LNCaP clone FGC (cell line): ENCODE results near the gene MAGEA11.
"Not testable (repeated sequence)": the region's sequence is repeated elsewhere in the genome, so short reads cannot be mapped to it uniquely, and the experiment has no call there.

Experiments used
- DNase-seq: peaks from one replicate; pipeline ENCODE4 v3.0.0-alpha.2; 2011; ENCODE audit warnings: low read depth
- H3K4me3 ChIP-seq: 2 replicates; pipeline ENCODE4 v1.5.1; 2011; ENCODE audit warnings: mild to moderate bottlenecking, low read depth, low read length, control low read depth
- TF ChIP-seq, protein P1 (sequence below): IDR thresholded peaks from 2 replicates; pipeline ENCODE4 v1.5.1; 2012; ENCODE audit warnings: mild to moderate bottlenecking; ENCODE audit not compliant: control insufficient read depth, insufficient read depth; ENCODE audit errors: extremely low read depth

MAGEA11 gene

DNA sequence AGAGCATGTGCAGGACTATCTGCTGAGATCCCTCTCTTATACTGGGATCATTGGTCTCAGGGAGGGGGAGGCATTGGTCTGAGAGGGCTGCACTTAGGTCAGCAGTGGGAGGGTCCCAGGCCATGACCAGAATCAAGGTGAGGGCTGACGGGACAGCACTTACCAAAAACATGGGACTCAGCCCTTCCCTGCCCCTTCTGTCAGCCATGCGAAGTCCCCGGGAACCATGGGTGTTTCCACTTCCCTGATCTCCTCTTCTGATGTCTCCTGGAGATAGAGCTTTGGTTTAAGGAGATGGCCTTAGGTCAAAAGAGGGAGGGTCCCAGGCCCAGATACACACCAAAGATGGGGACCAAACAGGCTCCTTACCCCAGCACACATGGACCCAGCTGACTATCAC, 49.1 kb downstream of the MAGEA11 start:
- H3K4me3 ChIP-seq: no peak overlapping the region
- no peak for DNase-seq
- TF ChIP-seq, protein P1, sequence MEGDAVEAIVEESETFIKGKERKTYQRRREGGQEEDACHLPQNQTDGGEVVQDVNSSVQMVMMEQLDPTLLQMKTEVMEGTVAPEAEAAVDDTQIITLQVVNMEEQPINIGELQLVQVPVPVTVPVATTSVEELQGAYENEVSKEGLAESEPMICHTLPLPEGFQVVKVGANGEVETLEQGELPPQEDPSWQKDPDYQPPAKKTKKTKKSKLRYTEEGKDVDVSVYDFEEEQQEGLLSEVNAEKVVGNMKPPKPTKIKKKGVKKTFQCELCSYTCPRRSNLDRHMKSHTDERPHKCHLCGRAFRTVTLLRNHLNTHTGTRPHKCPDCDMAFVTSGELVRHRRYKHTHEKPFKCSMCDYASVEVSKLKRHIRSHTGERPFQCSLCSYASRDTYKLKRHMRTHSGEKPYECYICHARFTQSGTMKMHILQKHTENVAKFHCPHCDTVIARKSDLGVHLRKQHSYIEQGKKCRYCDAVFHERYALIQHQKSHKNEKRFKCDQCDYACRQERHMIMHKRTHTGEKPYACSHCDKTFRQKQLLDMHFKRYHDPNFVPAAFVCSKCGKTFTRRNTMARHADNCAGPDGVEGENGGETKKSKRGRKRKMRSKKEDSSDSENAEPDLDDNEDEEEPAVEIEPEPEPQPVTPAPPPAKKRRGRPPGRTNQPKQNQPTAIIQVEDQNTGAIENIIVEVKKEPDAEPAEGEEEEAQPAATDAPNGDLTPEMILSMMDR: no peak

DNA sequence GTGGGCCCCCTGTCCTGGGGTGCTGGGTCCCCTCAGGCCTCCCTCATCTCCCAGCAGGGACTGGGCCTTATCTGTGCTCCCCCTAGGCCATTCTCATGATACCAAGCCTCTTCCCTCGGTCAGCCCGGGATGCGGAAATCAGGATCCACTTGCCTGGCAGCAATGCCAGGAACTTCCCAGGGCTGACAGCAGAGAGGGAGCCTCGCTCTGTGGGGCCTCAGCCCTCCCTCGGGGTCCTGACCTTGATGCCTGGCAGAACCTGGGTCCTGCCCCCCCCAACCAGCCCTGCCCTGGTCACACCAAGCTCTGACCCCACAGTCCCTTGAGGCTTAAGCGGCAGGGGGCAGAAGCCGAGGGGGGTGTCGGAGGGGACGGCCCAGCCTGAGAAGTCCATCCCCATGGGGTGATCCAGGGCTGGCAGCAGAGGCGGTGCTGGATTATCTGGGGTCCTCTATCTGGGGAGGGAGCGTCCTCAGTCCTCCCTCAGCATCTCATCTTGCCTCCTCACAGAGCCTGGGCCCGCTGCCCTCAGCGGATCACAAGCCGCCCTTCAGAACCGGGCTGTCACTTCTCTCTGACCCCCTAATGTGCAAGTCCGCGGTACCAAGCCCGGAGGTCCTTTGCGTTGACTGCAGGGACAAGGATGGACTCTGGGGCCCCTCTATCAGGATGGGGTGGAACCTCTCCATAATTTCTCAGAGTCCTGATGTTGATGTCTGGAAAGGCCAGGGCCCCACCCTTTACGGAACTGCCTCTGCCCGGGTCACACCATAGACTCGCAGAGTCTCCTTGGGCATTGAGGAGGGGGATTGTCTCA, 50.2 kb downstream of the MAGEA11 start:
- DNase-seq, H3K4me3 ChIP-seq: not testable (repeated sequence)

DNA sequence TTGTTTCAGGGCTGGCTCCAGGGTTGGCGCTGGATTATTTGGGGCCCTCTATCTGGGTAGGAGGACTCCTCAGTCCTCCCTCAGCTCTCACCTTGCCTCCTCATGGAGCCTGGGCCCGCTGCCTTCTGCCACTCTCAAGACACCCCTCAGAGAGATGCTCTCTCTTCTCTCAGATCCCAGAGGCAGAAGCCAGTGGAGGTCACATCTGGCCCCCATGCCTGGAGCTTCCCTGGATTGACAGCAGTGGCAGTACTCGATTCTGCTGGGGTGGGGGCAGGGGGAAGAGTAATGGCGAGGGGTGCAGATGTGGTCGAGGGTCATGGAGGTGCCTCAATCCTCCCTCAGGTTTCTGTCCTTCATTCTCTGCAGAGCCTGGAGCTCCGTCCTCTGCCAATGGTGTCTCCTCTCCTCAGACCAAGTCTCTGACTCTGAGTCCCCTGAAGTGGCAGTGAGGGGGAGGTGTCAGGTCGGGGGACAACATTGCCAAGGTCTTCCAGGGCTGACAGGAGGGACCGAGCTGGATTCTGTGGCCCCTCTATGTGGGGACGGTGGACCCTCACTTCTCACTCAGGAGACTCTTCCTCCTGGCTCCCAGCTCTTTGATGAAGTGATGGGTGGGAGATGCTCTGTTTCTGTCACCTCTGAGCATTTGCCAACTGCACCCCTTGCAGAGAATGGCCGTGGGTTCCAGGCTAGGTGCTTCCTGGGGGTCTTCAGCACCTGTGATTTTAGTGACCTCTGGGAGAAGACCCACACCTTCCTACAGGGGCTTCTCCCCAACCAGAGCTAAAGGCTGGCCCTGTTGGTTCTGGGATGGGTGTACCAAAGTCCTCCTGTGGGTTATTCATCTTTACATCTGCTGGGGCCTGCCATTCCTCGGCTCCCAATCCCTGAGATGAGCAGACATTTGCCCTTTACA, 51.1 kb downstream of the MAGEA11 start:
- no peak overlapping the region for H3K4me3 ChIP-seq
- DNase-seq: no peak
- TF ChIP-seq, protein P1: no peak
